Measurements from ENCODE around the gene RFX2.

Gene RFX2

GRCh38 chr19:6103217-6103644 is 7.1 kb downstream of the RFX2 start:
- no peak for DNase-seq

GRCh38 chr19:6101991-6102390 is 8.3 kb downstream of the RFX2 start:
- no peak for DNase-seq

- DNase-seq, result no peak
Observed at GRCh38 chr19:6101291-6101825, 8.9 kb downstream of the RFX2 start.

- peak in 1 of 4 experiments; percentile 29 for DNase-seq
Observed at GRCh38 chr19:6100284-6100915, 9.9 kb downstream of the RFX2 start.

GRCh38 chr19:6099599-6099998 is 10.7 kb downstream of the RFX2 start:
- no peak for DNase-seq

GRCh38 chr19:6099033-6099432 is 11.3 kb downstream of the RFX2 start:
- DNase-seq, result no peak

- no peak for DNase-seq
Observed at GRCh38 chr19:6098574-6098973, 11.7 kb downstream of the RFX2 start.

GRCh38 chr19:6097911-6098310 is 12.4 kb downstream of the RFX2 start:
- DNase-seq, result no peak

- no peak for DNase-seq
Observed at GRCh38 chr19:6095760-6096159, 14.5 kb downstream of the RFX2 start.

GRCh38 chr19:6092329-6093286 is 17.7 kb downstream of the RFX2 start:
- DNase-seq, result no peak

GRCh38 chr19:6091771-6092291 is 18.5 kb downstream of the RFX2 start:
- no peak for DNase-seq

GRCh38 chr19:6090634-6091033 is 19.7 kb downstream of the RFX2 start:
- no peak for DNase-seq

- no peak for DNase-seq
Observed at GRCh38 chr19:6088602-6089049, 21.7 kb downstream of the RFX2 start.

GRCh38 chr19:6087074-6087571 is 23.2 kb downstream of the RFX2 start:
- DNase-seq, result no peak

- DNase-seq, result no peak
Observed at GRCh38 chr19:6086068-6086788, 24.1 kb downstream of the RFX2 start.

- DNase-seq, result no peak
Observed at GRCh38 chr19:6084821-6085220, 25.5 kb downstream of the RFX2 start.

GRCh38 chr19:6079107-6079506 is 31.2 kb downstream of the RFX2 start:
- no peak for DNase-seq

- no peak for DNase-seq
Observed at GRCh38 chr19:6078068-6078467, 32.2 kb downstream of the RFX2 start.

GRCh38 chr19:6076675-6077463 is 33.4 kb downstream of the RFX2 start:
- DNase-seq, result no peak

- no peak for DNase-seq
Observed at GRCh38 chr19:6076291-6076665, 34.0 kb downstream of the RFX2 start.

- DNase-seq, result no peak
Observed at GRCh38 chr19:6074709-6075403, 35.4 kb downstream of the RFX2 start.
